Right renal cortex interstitium (tissue), 3 donors: ENCODE results near the gene STUM. TPM values are rescaled to one million over a fixed set of nuclear protein-coding genes. Genes with fewer than 3 reads are reported as not detected.
"Not testable (repeated sequence)": the region's sequence is repeated elsewhere in the genome, so short reads cannot be mapped to it uniquely, and the experiment has no call there.

Source experiments
- DNase-seq, 3 donors: peaks; one replicate each; pipeline ENCODE4 v3.0.0-alpha.2; 2013; ENCODE audit warnings: low read depth in 3 of 3, low spot score in 2 of 3
- polyA plus RNA-seq, 3 donors: library from polyadenylated mRNA; unstranded; fragments of 120-200 nt; gene quantifications; one replicate each; pipeline ENCODE4 v1.2.1, GENCODE V29; 2013; ENCODE audit not compliant: insufficient read length in 3 of 3

The STUM gene
- polyA plus RNA-seq, 3 donors: 0.86 to 1.2 (median 0.94) TPM

DNA sequence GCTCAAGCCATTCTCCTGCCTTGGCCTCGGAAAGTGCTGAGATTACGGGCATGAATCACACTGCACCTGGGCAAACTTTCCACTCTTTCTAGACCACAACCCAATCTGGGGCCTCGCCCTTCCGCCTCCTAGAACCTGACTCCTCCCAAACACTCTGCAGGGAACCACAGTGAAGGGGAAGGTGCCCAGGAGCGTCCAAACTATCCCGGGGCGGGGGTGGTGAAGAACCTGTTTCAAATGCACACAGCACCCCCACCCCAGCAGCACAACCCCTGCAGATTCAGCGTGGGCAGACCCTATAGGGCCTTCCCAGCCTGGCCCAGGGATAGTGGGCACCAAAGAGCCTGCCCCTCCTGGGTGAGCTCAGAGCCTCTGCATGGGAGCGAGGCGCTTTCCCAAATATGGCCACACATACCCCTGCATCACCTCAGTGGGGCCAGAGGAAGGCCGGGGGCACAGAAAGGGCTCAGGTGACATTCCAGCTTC lies 86.9 kb downstream of the STUM start:
- no peak for DNase-seq

GRCh38 chr1:226636847-226637096 lies 88.2 kb downstream of the STUM start:
- DNase-seq: no peak

DNA sequence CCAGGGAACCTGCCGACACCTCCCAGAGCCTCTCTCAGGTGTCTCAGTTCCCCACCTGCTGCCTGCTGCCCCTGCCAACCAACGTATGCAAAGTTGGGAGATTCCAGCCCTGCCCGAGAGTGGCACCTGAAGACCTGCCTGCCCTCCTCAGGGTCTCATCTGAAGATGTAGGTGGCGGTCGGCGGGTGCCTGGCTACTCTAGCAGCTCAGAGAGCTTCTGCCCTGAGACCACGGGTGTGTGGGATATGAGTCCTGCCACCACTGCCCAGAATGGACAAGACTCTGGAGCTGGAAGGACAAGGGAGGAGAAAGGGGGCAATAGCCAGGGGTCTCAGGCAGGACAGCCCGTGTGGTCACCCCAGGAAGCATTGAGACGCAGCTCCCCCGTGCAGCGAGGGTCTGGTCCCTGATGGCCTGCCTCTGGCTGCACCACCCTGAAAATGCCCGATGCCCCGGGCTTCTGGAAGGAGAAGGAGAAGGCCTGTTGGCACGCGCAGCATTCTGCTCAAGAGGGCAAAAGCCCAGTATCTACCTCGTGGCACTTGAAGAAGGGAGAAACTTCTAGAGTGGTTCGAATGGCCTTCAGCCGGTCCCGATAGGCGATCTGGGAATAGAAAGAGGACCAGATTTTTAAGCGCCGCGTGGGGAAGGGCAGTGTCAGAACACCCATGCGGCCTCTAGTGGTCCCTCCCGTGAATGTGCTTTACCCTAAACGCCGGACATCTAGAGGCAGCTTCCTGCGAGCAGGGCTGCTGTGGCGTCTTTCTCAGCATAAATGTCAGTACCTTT lies 88.8 kb downstream of the STUM start:
- no peak for DNase-seq

GRCh38 chr1:226638001-226638601 lies 89.5 kb downstream of the STUM start:
- no peak for DNase-seq

DNA sequence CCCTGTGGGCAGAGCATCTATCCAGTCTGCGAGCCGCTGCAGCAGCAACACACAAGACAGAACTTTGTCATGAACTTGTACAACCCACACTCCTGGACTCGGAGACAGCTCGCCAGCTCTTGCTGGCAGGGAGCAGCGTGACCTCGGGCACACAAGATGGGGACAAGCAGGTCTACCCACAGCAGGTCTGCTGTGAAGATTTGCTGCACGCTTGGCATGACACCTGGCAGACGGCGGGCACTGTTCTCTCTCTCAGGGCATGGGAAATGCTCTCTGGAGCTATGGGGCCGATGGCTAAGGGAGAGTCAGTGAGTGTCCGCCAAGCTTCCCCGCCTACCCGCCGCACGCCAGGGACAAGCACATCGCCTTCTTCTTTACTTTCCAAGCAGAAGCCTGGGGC lies 90.0 kb downstream of the STUM start:
- DNase-seq: no peak

- DNase-seq: not testable (repeated sequence)
Measured at GRCh38 chr1:226639206-226639605, 90.6 kb downstream of the STUM start.

DNA sequence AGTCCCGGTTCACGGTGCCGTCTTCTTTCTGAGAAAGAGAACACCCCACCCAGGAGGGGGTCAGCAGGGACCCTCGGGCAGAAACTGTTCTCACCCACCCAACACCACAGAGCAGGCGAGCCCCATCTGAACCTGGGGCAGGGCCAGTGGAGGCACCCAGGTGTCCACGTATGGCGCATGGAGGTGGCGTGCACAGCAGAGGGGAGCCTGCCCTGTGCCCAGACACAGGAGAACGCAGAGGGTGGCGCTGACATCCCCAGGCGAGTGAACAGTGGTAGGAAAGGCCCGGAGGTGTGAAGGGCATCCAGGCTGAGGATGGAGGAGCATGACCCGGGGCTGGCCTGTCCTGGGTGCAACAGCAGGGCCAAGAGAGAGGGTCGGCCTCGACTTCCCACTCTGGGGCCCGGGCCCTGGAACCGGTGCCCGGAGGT lies 91.1 kb downstream of the STUM start:
- no peak for DNase-seq

- DNase-seq: no peak
Measured at GRCh38 chr1:226640321-226641136, 92.0 kb downstream of the STUM start.

- no peak for DNase-seq
Measured at GRCh38 chr1:226641671-226642231, 93.2 kb downstream of the STUM start.

GRCh38 chr1:226642421-226642820 lies 93.9 kb downstream of the STUM start:
- no peak for DNase-seq

DNA sequence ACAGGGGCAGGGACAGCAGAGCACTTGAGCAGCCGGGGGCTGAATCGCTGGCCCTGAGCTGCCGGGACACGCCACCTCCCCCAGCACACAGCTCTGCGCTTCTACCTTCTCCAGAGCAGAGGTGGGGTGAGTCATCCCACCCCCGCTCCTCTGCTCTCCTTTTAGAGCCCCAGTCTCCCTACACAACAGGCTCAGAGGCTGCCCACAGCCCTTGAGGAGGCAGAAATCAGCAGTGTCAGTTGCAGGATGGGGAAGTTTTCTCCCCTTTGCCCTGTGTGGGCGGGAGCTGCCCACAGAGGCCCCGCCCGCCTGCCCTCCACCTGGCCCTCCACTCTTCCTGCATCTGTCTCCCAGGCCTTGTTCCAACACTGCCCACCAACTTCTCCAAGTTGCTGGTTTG lies 94.6 kb downstream of the STUM start:
- DNase-seq: no peak

- DNase-seq: no peak
Measured at GRCh38 chr1:226643611-226644540, 95.3 kb downstream of the STUM start.

GRCh38 chr1:226644541-226645176 lies 96.1 kb downstream of the STUM start:
- DNase-seq: no peak

- DNase-seq: no peak
Measured at GRCh38 chr1:226645279-226645976, 96.9 kb downstream of the STUM start.

DNA sequence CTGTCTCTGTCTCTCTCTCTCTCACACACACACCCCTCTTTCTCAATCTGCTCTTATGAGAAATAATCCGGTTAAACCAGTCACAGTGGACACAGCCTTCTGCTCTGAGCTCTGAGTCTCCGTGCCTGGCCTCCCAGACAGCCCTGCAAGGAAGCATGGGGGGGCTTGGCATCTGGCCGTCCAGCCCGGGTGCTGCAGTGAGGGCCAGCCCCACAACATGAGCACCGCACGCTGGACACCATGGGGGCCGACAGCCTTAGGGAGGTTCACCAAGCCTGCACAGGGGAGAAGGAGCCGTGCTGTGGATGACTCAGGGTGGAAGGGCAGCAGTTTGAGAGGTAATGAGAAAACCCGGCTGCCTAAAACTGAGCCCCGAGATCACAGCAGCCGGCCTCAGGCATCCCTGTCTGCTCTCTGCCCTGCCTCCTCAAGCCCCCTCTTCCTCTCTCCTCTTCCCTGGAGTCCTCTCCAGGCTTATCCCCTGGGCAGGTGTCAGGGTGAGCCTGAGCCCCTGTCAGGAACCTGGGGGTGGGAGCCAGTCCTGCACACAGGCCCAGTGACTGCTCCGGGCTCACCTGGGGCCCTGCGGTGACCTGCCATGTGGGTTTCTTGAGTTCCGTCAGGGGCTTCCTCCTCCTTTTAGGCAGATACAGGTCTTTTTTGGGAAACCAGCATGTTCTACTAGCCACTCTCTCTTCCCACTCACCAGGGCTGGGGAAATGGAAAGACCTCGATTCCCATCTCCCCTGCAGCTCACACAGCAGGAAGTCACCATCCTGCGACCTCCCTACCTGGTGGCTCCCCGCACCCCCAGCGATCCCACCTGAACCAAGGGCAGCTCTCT lies 97.7 kb downstream of the STUM start:
- no peak for DNase-seq

- DNase-seq: no peak
Measured at GRCh38 chr1:226646870-226647449, 98.4 kb downstream of the STUM start.

DNA sequence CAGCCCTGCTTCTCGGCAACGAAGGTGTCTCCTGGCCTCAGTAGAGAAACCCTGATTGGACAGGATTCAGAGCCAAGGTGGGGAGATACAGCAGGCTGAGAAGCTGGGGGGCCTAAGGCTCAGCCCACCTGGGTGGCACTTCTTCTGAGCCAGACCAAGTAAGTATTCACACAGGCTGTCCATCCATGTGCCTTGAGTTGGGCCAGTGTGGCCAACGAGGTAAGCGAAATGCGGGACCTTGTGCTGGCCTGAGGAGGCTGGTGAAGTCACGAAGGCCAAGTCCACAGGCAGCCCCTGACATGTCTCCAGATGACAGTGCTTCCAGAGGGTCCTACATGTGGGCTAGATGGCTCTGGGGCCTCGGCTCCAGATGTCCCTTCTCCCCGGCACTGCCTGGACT lies 99.2 kb downstream of the STUM start:
- DNase-seq: no peak

GRCh38 chr1:226648421-226648820 lies 99.9 kb downstream of the STUM start:
- DNase-seq: no peak
